ENCODE measurements around the gene SPTBN1.
"Not testable (repeated sequence)": the region's sequence is repeated elsewhere in the genome, so short reads cannot be mapped to it uniquely, and the experiment has no call there.

Gene SPTBN1

GRCh38 chr2:54471221-54471711 is 15.1 kb downstream of the SPTBN1 start:
- FAIRE-seq: no peak

- FAIRE-seq: no peak
Measured at GRCh38 chr2:54473851-54474250, 17.7 kb downstream of the SPTBN1 start.

- no peak for FAIRE-seq
Measured at GRCh38 chr2:54475285-54475684, 19.2 kb downstream of the SPTBN1 start.

- no peak for FAIRE-seq
Measured at GRCh38 chr2:54475919-54476318, 19.8 kb downstream of the SPTBN1 start.

GRCh38 chr2:54476852-54477251 is 20.7 kb downstream of the SPTBN1 start:
- no peak for FAIRE-seq

GRCh38 chr2:54477896-54478295 is 21.8 kb downstream of the SPTBN1 start:
- FAIRE-seq: no peak

GRCh38 chr2:54478899-54479298 is 22.8 kb downstream of the SPTBN1 start:
- FAIRE-seq: no peak

GRCh38 chr2:54479424-54479823 is 23.3 kb downstream of the SPTBN1 start:
- FAIRE-seq: no peak

GRCh38 chr2:54480025-54480424 is 23.9 kb downstream of the SPTBN1 start:
- no peak for FAIRE-seq

- no peak for FAIRE-seq
Measured at GRCh38 chr2:54481686-54482085, 25.6 kb downstream of the SPTBN1 start.

GRCh38 chr2:54482715-54483114 is 26.6 kb downstream of the SPTBN1 start:
- FAIRE-seq: no peak

GRCh38 chr2:54483426-54483825 is 27.3 kb downstream of the SPTBN1 start:
- no peak for FAIRE-seq

- not testable (repeated sequence) for FAIRE-seq
Measured at GRCh38 chr2:54485756-54486155, 29.6 kb downstream of the SPTBN1 start.

- FAIRE-seq: no peak
Measured at GRCh38 chr2:54486766-54487165, 30.6 kb downstream of the SPTBN1 start.

- FAIRE-seq: no peak
Measured at GRCh38 chr2:54490863-54491262, 34.7 kb downstream of the SPTBN1 start.

GRCh38 chr2:54492335-54492734 is 36.2 kb downstream of the SPTBN1 start:
- no peak for FAIRE-seq

GRCh38 chr2:54494087-54494486 is 38.0 kb downstream of the SPTBN1 start:
- no peak for FAIRE-seq

- no peak for FAIRE-seq
Measured at GRCh38 chr2:54496920-54497319, 40.8 kb downstream of the SPTBN1 start.

- no peak for FAIRE-seq
Measured at GRCh38 chr2:54497763-54498680, 41.9 kb downstream of the SPTBN1 start.

GRCh38 chr2:54499661-54500060 is 43.5 kb downstream of the SPTBN1 start:
- FAIRE-seq: no peak

GRCh38 chr2:54500404-54501205 is 44.5 kb downstream of the SPTBN1 start:
- no peak for FAIRE-seq

GRCh38 chr2:54502731-54503130 is 46.6 kb downstream of the SPTBN1 start:
- FAIRE-seq: no peak

- no peak for FAIRE-seq
Measured at GRCh38 chr2:54503192-54503591, 47.1 kb downstream of the SPTBN1 start.

GRCh38 chr2:54503828-54504227 is 47.7 kb downstream of the SPTBN1 start:
- FAIRE-seq: no peak

All from colon (tissue), 2 donors.